Endothelial cell of umbilical vein (primary cell): Measurements from ENCODE around the gene CHTF8. TPM values are rescaled to one million over a fixed set of nuclear protein-coding genes. Genes with fewer than 3 reads are reported as not detected.

Source experiments
- BruUV-seq: library from RNA; stranded (reverse); fragments of 400-500 nt; replicated peaks from 2 replicates; lab custom pipeline; 2021; lab: Mats Ljungman, UMichigan
- CTCF ChIA-PET: fragments of 300-600, 350-600 bp; sonication (Branson Sonifier 250); formaldehyde crosslinking; loops from one replicate; lab custom pipeline; 2021; ENCODE audit warnings: antibody characterized with exemption, inconsistent platforms; lab: Charles Lee
- POLR2A ChIA-PET: fragments of 300-600, 350-600 bp; sonication (Branson Sonifier 250); formaldehyde crosslinking; loops from one replicate; lab custom pipeline; 2021; ENCODE audit warnings: antibody characterized with exemption, inconsistent platforms; lab: Charles Lee
- DNase-seq: peaks from one replicate; pipeline ENCODE4 v3.0.0-alpha.2; 2011; ENCODE audit warnings: low read depth, low spot score
- FAIRE-seq: peaks from 2 replicates; lab custom pipeline; 2011; peaks lifted over from hg19 to GRCh38; lab: Jason Lieb, UNC
- H2AFZ ChIP-seq: 2 replicates; pipeline ENCODE4 v1.6.0; 2012; ENCODE audit warnings: low read depth, low read length, control low read depth, inconsistent platforms
- H3K27ac ChIP-seq: 2 replicates; pipeline ENCODE4 v1.5.1; 2011; ENCODE audit warnings: low read depth, mild to moderate bottlenecking, control low read depth, low read length, moderate library complexity; ENCODE audit not compliant: insufficient read depth
- H3K27me3 ChIP-seq, 2 experiments: 2 replicates each; pipeline versions ENCODE4 v1.6.0 to v1.6.1; 2011; ENCODE audit warnings: low read length in 2 of 2, mixed read lengths in 1 of 2; ENCODE audit not compliant: control insufficient read depth in 2 of 2, insufficient read depth in 2 of 2
- H3K36me3 ChIP-seq, 2 experiments: 2 replicates in 1 of 2; 3 replicates in 1 of 2; pipeline ENCODE4 v1.5.1; 2011; ENCODE audit warnings: low read length in 2 of 2, mild to moderate bottlenecking in 1 of 2, moderate library complexity in 1 of 2; ENCODE audit not compliant: control insufficient read depth in 2 of 2, insufficient read depth in 2 of 2; ENCODE audit errors: extremely low read depth in 1 of 2
- H3K4me1 ChIP-seq: 3 replicates; pipeline ENCODE4 v1.5.1; 2011; ENCODE audit warnings: mild to moderate bottlenecking, low read length; ENCODE audit not compliant: control insufficient read depth, insufficient read depth; ENCODE audit errors: extremely low read depth
- H3K4me2 ChIP-seq: 2 replicates; pipeline ENCODE4 v1.6.1; 2011; ENCODE audit warnings: low read length, control low read depth, mixed read lengths; ENCODE audit not compliant: insufficient read depth
- H3K4me3 ChIP-seq, 3 experiments: fragments of 200-600 bp in 1 of 3; sonication (generic), shearing (Covaris generic) in 1 of 3; replicated peaks in 1 of 3; 2 replicates each; pipeline ENCODE4 v1.5.1; 2011 to 2016; ENCODE audit warnings: control low read depth in 3 of 3, low read length in 3 of 3, mild to moderate bottlenecking in 2 of 3, inconsistent platforms in 1 of 3, low read depth in 1 of 3, moderate library complexity in 1 of 3; ENCODE audit not compliant: insufficient read depth in 1 of 3
- H3K79me2 ChIP-seq: 2 replicates; pipeline ENCODE4 v1.6.0; 2012; ENCODE audit warnings: low read length, inconsistent platforms; ENCODE audit not compliant: control insufficient read depth, insufficient read depth
- H3K9ac ChIP-seq: replicated peaks from 2 replicates; pipeline ENCODE3; 2011; ENCODE audit warnings: low read length, control low read depth; ENCODE audit not compliant: insufficient read depth; ENCODE audit errors: extremely low read depth
- H3K9me1 ChIP-seq: replicated peaks from 3 replicates; pipeline ENCODE4 v1.6.0; 2011; ENCODE audit warnings: mild to moderate bottlenecking, low read length; ENCODE audit not compliant: control insufficient read depth, insufficient read depth; ENCODE audit errors: extremely low read depth
- H3K9me3 ChIP-seq: replicated peaks from 2 replicates; pipeline ENCODE4 v1.5.1; 2012; ENCODE audit warnings: low read length, inconsistent platforms; ENCODE audit not compliant: control insufficient read depth, insufficient read depth
- H4K20me1 ChIP-seq: replicated peaks from 2 replicates; pipeline ENCODE3; 2011; ENCODE audit warnings: mild to moderate bottlenecking, low read length; ENCODE audit not compliant: control insufficient read depth, insufficient read depth; ENCODE audit errors: extremely low read depth
- EZH2 ChIP-seq: IDR thresholded peaks from 2 replicates; pipeline ENCODE4 v1.6.1; 2012; ENCODE audit warnings: borderline replicate concordance, low read depth, mild to moderate bottlenecking, moderate library complexity, low read length, inconsistent platforms; ENCODE audit not compliant: severe bottlenecking
- FOS ChIP-seq: IDR thresholded peaks from 2 replicates; pipeline ENCODE4 v1.6.1; 2011; ENCODE audit warnings: mild to moderate bottlenecking, low read length, moderate library complexity, borderline replicate concordance; ENCODE audit not compliant: insufficient read depth
- GATA2 ChIP-seq: IDR thresholded peaks from 2 replicates; pipeline ENCODE4 v1.7.0; 2011; ENCODE audit warnings: low read depth, mild to moderate bottlenecking, moderate library complexity, mixed read lengths, low read length; ENCODE audit not compliant: insufficient read length, insufficient read depth
- JUN ChIP-seq: IDR thresholded peaks from 2 replicates; pipeline ENCODE4 v1.6.1; 2011; ENCODE audit warnings: borderline replicate concordance, low read depth; ENCODE audit not compliant: insufficient read length, insufficient read depth
- MAX ChIP-seq: IDR thresholded peaks from 2 replicates; pipeline ENCODE4 v1.6.1; 2011; ENCODE audit not compliant: insufficient read depth, insufficient read length
- MYC ChIP-seq: IDR thresholded peaks from one replicate; pipeline ENCODE4 v1.6.1; 2011; ENCODE audit warnings: mild to moderate bottlenecking, low read depth, low read length
- POLR2A ChIP-seq: IDR thresholded peaks from 2 replicates; pipeline ENCODE4 v1.6.1; 2012; ENCODE audit warnings: low read depth, mild to moderate bottlenecking, control low read depth, low read length
- POLR2AphosphoS5 ChIP-seq: IDR thresholded peaks from 2 replicates; pipeline ENCODE4 v1.6.1; 2012; ENCODE audit warnings: low read depth, mild to moderate bottlenecking, control low read depth, low read length, moderate library complexity; ENCODE audit not compliant: insufficient read depth
- dilution Hi-C: fragments of 300-500 bp; cut with MboI; formaldehyde crosslinking; loops from one replicate; pipeline ENCODE4 v1.15.0; 2019; ENCODE audit warnings: low sequenced_read_pairs; ENCODE audit not compliant: extremely low pct_ligation_motif_present
- intact Hi-C: fragments of 100-400 bp; cut with micrococcal nuclease; formaldehyde crosslinking; loops from one replicate; pipeline ENCODE4 v1.10.0; 2022
- polyA plus RNA-seq, 4 experiments: library from polyadenylated mRNA; depleted of rRNA in 3 of 4; stranded (reverse) in 3 of 4; unstranded in 1 of 4; fragments of >200 nt; gene quantifications; 2 replicates each; pipeline versions ENCODE4 v1.2.1 to v1.2.3, GENCODE V29; 2011 to 2012; ENCODE audit warnings: missing spikeins in 1 of 4
- total RNA-seq: library from RNA; stranded (reverse); gene quantifications from 2 replicates; pipeline ENCODE4 v1.2.3, GENCODE V29; 2021
- TF ChIP-seq, protein P1 (sequence below), 2 donors: IDR thresholded peaks; 1 replicate in 1 of 2; 2 replicates in 1 of 2; pipeline ENCODE4 v1.5.1; 2011; ENCODE audit warnings: low read length in 2 of 2, mild to moderate bottlenecking in 2 of 2, moderate library complexity in 2 of 2, control low read depth in 1 of 2, inconsistent platforms in 1 of 2, low read depth in 1 of 2; ENCODE audit not compliant: insufficient read depth in 1 of 2; ENCODE audit errors: extremely low read depth in 1 of 2

CHTF8 gene
- total and polyA plus RNA-seq, 2 donors (not counting 3 experiments of a cell fraction or from before 2014, with no cell fraction given), result 128 to 131 TPM

DNA sequence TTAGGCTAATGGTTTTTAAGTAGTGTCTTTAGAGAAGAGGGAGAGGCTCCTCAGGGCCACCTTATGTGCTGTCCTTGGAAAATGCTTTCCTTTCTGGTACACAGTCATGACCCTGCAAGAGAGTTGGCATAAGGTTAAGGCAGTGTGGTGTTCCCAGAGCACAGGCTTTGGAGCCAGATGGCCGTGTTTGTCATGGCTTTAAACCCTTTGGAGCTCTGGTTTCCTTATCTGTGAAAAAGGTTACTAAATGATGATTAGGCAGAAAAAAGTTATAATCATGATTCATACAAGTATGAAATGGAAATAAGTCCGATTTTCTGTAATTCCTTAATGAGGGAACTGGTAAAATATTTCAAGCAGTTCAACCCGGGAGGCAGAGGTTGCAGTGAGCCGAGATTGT is 13.3 kb upstream of the CHTF8 start:
- Histone ChIP-seq H3K9me3 (no peaks in the 10 kb centered on the region), H3K4me3 (no peak overlapping the region), H4K20me1 (no peaks in the 10 kb centered on the region), H3K9ac (no peak overlapping the region), H3K79me2 (peaks cover 5% of the 10 kb centered on the region), H3K9me1 (no peaks in the 10 kb centered on the region), H3K27me3 (no peaks in the 10 kb centered on the region), H3K4me1 (no peaks in the 10 kb centered on the region), H3K36me3 (peaks cover 13 to 21% of the 10 kb centered on the region in 2 experiments), H3K4me2 (no peak overlapping the region), H2AFZ (no peak overlapping the region), H3K27ac (no peak overlapping the region)
- CTCF ChIA-PET, result interaction anchor here (1.0 kb wide), 1 partner anchor 298 kb away, joined by 3 read pairs; no protein-coding TSS in a partner anchor
- POLR2A ChIA-PET, result no interaction called here
- DNase-seq, result no peak
- intact Hi-C loops, result no loop called here
- no peak for FAIRE-seq
- dilution Hi-C loops, result no loop called here
- TF ChIP-seq EZH2, result no peak
- TF ChIP-seq, protein P1, sequence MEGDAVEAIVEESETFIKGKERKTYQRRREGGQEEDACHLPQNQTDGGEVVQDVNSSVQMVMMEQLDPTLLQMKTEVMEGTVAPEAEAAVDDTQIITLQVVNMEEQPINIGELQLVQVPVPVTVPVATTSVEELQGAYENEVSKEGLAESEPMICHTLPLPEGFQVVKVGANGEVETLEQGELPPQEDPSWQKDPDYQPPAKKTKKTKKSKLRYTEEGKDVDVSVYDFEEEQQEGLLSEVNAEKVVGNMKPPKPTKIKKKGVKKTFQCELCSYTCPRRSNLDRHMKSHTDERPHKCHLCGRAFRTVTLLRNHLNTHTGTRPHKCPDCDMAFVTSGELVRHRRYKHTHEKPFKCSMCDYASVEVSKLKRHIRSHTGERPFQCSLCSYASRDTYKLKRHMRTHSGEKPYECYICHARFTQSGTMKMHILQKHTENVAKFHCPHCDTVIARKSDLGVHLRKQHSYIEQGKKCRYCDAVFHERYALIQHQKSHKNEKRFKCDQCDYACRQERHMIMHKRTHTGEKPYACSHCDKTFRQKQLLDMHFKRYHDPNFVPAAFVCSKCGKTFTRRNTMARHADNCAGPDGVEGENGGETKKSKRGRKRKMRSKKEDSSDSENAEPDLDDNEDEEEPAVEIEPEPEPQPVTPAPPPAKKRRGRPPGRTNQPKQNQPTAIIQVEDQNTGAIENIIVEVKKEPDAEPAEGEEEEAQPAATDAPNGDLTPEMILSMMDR (IDR thresholded peaks at IDR 0.05; ENCODE audit: extremely low read depth in 1 of 2, insufficient read depth in 1 of 2, low read depth in 1 of 2, low read length in 2 of 2), result no peak
- BruUV-seq, result no TSS peak

GRCh38 chr16:69143116-69143515 is 10.7 kb upstream of the CHTF8 start:
- no TSS peak for BruUV-seq
- dilution Hi-C loops, result no loop called here

More at GRCh38 chr16:69143116-69143515, 10.7 kb upstream of the CHTF8 start:
- Histone ChIP-seq H3K27me3 (no peaks in the 10 kb centered on the region), H3K4me2 (no peak overlapping the region), H3K4me3 (no peak overlapping the region), H3K27ac (no peak overlapping the region), H3K4me1 (no peaks in the 10 kb centered on the region), H3K9me1 (no peaks in the 10 kb centered on the region), H3K9ac (no peak overlapping the region), H3K79me2 (peaks cover 8% of the 10 kb centered on the region), H3K9me3 (no peaks in the 10 kb centered on the region), H2AFZ (no peak overlapping the region), H4K20me1 (no peaks in the 10 kb centered on the region), H3K36me3 (peaks cover 19 to 25% of the 10 kb centered on the region in 2 experiments)
- intact Hi-C loops, result no loop called here
- FAIRE-seq, result no peak
- ChIA-PET POLR2A (no interaction called here), CTCF (no interaction called here)
- TF ChIP-seq MAX (no peak), GATA2 (no peak), MYC (no peak), POLR2A (no peak), POLR2AphosphoS5 (no peak), JUN (no peak), FOS (no peak), EZH2 (no peak)
- no peak for DNase-seq
